Stimulated activated CD4-positive, alpha-beta T cell treated with anti-CD3 and anti-CD28 coated beads, TNF-alpha, amount 100 ng/mL, for 4 hours (primary cell): Measurements from ENCODE around the gene UBE2J1.
"Not testable (repeated sequence)": the region's sequence is repeated elsewhere in the genome, so short reads cannot be mapped to it uniquely, and the experiment has no call there.

Source experiments
- DNase-seq, 3 experiments: peaks; one replicate each; pipeline ENCODE4 v3.0.0-alpha.2; 2020; ENCODE audit warnings: low read depth in 3 of 3

Gene UBE2J1

GRCh38 chr6:89320012-89320559 is 32.4 kb downstream of the UBE2J1 start:
- no peak for DNase-seq

DNA sequence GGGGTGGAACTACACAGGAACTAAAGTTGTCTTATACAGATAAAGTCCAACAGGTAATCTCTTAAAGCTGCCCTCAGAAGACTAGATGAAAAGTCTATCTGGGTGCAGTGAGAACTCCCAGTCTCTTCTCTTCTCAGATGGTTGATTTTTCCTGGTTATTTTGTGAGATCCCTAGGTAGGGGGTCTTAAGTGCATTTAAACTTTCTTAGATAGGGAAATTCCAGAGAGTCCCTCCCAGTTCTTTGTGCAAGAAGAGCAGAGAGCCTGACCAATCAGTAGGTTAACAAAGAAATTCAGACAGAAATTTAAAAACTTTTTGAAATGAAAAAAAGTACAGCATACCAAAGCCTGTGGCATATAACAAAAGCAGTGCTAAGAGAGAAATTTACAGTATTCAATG is 35.5 kb downstream of the UBE2J1 start:
- no peak for DNase-seq

- DNase-seq, result no peak
Measured at GRCh38 chr6:89315249-89315885, 37.2 kb downstream of the UBE2J1 start, which contains the start of gene GABRR2. GABRR2 (minus strand) TSS chr6:89315299; CDS start chr6:89315165, 134 bp downstream.

DNA sequence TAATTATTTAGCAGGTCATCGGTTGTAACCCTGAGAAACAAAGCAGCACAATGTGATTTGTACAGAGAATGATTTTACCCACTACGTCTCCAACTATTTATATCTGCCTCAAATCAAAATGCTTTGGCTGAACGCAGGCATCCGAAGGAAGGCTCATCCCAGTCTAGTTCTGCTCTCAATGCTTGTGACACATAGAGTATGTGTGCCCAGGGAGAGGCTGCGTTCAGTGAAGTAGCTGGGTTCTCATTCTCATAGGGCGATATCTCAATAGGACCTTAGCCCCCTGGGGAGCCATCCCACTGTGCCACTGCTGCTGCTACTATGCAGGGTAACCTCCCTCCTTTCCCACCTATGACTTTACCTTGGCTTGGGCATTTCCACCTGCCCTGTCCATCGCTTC is 37.8 kb downstream of the UBE2J1 start:
- no peak for DNase-seq

- DNase-seq, result no peak
Measured at GRCh38 chr6:89313006-89313405, 39.5 kb downstream of the UBE2J1 start.

DNA sequence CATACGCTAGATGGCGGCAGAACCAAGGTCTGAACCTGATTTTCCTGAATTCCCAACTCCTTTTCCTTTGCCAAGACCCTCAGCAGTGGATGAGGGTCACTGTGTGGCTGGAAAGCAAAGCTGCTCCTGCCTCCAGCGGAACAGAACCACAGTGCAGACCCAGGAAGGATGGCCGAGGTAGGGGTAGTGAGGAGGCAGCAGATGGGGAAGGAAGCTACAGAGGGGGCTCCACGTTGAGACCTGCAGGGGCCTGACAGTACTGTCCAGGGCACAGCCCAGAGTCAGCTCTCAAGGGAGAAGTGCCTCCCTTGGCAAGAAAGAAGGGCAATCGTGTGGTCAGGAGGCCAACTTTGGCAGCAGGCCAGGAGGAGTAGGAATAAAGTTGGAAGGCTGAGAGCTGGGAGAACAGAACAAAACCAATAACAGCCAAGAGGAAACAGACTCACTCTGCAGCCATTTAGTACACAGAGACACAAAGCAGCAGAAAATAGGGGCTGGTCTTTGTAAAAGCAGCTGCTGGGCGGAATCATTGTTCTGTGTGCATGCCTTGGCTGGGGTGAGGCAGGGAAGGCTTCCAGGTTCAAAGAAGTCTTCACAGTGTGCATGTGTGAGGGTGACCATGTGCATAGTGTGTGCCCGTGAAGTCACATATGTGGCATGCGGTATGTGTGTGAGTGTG is 40.5 kb downstream of the UBE2J1 start:
- no peak for DNase-seq

- no peak for DNase-seq
Measured at GRCh38 chr6:89311530-89311852, 41.0 kb downstream of the UBE2J1 start.

- no peak for DNase-seq
Measured at GRCh38 chr6:89310929-89311328, 41.6 kb downstream of the UBE2J1 start.

GRCh38 chr6:89308525-89309395 is 43.8 kb downstream of the UBE2J1 start:
- no peak for DNase-seq

DNA sequence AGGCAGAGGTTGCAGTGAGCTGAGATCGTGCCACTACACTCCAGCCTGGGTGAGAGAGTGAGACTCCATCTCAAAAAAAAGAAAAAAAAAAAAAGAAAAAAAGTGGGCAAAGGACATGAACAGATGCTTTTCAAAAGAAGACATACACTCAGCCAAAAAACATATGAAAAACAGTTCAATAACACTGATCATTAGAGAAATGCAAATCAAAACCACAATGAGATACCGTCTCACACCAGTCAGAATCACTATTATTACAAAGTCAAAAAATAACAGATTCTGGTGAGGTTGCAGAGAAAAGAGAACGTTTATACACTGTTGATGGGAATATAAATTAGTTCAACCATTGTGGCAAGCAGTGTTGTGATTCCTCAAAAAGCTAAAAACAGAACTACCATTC is 48.0 kb downstream of the UBE2J1 start:
- DNase-seq, result not testable (repeated sequence)

DNA sequence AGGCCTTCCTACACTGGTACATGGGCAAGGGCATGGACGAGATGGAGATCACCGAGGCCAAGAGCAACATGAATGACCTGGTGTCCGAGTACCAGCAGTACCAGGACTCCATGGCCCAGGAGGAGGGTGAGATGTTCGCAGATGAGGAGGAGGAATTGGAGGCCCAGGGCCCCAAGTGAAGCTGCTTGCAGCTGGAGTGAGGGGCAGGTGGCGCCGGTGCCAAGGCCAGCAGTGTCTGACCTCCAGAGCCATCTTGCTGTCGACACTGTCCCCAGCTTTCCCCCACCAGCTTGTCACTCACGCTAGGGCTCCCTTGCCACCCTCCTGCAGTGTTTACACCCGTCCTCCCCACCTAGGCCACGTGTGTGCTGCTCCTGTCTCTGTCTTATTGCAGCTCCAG is 49.6 kb downstream of the UBE2J1 start:
- DNase-seq, result no peak

GRCh38 chr6:89302195-89302770 is 50.2 kb downstream of the UBE2J1 start:
- no peak for DNase-seq

DNA sequence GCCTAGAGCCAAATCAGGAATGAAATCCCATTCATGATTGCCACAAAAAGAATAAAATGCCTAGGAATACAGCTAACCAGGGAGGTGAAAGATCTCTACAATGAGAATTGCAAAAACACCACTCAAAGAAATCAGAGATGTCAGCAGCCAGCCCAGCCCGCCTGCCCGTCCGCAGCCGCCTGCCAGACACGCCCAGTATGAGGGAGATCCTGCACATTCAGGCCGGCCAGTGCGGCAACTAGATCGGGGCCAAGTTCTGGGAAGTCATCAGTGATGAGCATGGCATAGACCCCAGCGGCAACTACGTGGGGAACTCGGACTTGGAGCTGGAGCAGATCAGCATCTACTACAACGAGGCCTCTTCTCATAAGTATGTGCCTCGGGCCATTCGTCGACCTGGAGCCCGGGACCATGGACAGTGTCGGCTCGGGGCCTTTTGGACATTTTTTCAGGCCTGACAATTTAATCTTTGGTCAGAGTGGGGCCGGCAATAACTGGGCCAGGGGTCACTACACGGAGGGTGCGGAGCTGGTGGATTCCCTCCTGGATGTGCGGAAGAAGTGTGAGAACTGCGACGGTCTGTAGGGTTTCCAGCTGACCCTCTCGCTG is 50.8 kb downstream of the UBE2J1 start:
- DNase-seq, result no peak

DNA sequence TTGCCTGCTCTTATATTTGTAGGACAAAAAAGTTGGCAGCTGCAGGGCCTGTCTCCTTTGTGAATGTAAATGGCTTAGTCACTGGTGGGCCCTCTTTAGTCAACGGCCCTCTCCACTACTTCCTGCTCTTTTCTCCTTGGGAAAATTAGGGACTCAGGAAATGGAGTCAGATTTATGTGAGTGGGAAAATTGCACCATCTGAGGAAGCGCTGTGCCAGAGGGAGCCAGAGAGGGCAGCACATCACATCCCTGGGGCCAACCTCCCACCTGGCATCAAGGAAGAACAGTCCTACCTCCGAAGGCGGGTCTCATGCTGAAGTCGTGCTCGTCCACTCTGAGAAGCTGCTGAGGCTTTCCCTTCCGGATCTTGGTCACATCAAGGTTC is 53.1 kb downstream of the UBE2J1 start:
- no peak for DNase-seq

DNA sequence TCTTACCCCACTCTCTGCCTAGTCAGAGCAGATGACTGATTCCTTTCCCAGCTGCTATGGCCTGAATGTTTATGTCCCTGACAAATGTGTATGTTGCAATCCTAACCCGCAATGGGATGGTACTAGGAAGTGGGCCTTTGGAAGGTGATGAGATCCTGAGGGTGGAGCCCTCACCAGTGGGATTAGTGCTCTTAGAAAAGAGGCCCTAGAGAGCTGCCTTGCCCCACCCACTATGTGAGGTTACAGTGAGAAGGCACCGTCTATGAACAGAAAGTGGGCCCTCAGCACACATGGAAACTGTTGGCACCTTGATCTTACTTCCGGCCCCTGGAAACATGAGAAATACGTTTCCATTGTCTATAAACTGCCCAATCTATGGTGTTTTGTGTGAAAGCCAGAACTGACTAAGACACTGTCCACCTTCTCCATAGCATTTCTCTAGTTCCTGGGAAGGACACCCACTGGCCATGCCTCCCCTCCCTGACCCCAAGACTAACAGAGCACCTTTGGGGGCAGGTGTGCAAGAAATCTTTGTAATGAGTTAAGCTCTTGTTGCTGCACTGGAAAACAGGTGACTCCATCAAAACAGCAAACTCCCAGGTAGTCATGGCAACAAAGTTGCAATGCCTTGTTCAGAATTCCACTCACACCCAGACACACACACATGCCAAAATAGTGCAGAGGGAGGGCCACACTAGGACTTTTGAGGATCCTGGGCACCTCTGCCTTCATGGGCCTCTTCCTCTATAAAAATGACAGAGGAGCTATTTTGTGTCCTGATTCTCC is 53.6 kb downstream of the UBE2J1 start:
- peak in 1 of 3 experiments; percentile 39 for DNase-seq

GRCh38 chr6:89297695-89298351 is 54.7 kb downstream of the UBE2J1 start:
- peak in 2 of 3 experiments; percentile 22 to 57 for DNase-seq

DNA sequence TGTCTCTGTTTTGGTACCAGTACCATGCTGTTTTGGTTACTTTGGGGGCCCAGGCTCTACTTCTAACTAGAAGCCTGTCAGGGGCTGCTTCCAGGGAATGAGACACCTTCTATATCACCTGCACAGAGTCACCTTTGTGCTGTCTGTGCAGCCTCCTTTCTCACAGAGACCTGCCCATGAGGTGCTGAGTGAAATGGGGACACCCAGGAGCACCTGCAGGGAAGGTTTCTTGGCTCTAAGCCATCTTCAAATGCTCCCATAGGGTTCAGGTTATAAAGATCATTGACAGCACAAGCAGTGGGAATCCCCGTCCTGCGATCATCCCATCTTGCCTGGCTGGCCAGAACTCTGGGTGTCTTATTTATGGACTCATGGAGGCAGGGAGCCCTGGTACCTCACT is 56.5 kb downstream of the UBE2J1 start:
- DNase-seq, result no peak

- not testable (repeated sequence) for DNase-seq
Measured at GRCh38 chr6:89295116-89295515, 57.4 kb downstream of the UBE2J1 start.

DNA sequence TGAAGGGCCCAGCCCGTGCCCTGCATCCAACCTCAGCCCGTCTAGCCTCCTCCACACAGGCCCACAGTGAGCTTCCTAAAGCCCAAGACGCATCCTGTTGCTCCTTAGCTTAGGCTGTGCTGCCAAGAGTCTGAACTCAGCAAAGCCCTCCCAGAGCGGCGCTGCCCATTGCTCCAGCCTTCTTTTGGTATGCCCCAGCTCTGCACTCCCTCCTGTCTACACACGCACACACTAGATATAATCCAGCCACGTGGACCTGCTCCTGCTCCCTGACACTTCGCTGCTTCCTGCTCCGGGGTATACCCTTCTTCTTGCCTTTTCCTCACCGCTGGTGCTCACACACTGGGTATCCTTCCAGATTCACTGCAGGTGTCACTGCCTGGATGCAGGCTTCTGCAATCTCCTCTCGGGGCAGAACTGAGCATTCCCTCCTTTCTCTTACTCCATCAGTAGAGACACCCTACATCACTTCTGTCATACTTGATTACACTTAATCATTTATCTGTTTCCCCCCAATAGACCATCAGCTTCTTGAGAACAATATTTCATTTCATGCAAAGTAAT is 61.2 kb downstream of the UBE2J1 start:
- DNase-seq, result no peak
